GM19023 (cell line): ENCODE results near the gene GAS7.

Experiments used
- ATAC-seq: cut with Tn5 transposase; IDR thresholded peaks from one replicate; pipeline ENCODE4 v1.9.1; 2021; ENCODE audit warnings: mild to moderate bottlenecking, moderate library complexity; ENCODE audit not compliant: unreplicated experiment

Gene GAS7

DNA sequence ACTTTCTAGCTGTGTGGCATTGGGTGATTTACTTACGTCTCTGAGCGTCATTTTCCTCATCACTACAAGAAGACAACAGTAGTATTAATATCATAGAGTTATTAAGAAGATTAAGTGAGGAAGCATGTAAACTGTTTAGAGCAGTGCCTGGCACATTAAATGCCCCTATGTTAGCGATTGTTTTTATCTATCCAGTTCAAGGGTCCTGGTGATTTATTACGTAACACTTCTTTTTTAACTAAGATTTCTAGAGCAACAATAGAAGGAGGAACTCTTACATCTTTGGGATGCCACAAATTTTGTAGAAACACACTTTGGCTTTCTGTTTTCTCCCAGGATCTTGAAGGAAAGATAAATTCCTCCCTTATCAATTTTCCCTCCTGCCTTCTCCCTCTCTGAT lies 3.3 kb upstream of the GAS7 start:
- ATAC-seq, result no peak

DNA sequence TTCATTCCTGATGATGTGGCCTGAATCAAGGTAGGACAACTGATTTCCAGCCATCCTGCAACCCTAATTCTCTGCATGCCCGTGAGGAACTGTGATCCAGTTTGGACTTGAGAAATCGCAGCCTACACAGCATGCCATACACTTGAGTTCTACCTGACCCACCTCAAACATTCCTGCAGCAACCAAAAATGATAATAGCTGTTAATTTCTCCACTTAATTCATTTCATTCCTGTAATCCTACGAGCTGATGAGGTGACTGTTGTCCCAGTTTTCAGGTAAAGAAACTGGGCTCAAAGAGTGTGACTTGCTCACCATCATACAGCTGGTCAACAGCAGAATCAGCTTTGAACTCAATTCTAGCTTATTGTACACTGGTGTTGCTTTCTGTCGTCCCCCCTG lies 2.2 kb upstream of the GAS7 start:
- no peak for ATAC-seq

DNA sequence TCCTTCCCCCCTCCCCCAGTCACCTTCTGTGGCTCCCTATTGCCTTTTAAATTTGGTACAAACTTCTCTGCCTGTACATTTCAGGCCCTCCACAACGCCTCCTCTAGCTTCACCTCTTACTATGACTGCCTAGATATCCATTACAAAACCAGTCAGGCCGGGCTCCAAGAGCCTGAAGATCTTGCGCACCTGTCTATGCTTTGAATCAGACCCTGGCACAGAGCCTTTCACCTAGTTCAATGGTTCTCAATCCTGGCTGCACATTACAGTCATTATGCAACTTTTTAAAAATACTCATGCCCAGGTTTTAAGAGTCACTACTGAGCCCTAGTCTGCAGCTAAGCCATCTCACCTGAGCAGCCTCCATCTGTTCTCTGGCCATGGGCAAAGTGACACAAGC lies 1.6 kb upstream of the GAS7 start:
- ATAC-seq, result no peak

DNA sequence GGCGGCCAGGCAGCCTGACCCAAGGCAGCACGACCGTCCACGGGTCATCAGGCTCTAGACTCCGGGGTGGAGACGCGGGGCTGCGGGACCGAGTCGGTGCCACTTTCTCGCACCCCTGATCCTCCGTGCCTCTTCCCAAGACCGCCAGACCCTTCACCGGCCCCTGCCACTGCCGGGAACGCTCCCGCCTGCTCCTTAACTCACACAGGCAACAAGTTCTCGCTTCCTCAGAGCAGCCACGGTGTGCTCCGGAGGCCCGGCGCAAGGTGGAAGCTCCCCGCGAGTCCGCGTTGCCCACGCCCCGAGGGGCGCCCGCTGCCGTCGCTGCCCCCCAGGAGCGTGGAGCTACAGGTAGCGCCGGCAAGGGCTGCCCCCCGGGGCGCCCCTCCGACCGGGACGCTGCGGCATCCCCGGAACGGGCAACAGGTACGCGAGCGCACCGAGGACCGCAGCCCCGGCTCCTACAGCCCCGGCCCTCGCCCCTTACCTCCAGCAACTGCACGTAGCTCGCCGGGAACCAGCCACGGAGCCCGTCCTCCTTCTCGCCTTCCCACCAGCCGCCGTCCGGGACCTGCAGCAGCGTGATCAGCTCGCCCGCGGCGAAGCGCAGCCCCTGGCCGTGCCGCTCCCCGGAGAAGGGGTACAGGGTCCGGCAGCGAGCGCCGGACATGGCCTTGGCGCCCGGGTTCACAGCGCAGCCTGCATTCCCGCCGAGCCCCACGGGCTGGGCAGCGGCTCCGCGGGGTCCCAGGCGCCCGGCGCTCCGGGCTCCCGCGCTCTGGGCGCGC lies 491 bp downstream of the GAS7 start:
- ATAC-seq, result no peak

DNA sequence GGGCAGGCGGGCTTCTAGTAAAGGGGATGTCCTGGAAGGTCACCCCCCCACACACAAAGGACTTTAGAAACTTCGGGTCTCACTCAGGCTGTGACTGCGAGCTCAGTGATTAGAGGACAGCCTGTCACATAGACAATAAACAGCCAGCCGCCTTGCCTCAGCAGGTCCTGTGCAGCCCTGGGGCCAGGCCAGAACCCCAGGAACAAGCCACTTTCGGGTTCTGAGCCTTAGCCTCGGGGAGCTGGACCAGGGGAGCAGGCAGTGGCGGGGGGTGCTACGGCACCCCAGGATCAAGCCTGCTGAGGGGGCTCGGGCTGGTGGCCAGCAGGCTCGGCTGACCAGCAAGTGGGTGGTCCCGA lies 1.1 kb downstream of the GAS7 start:
- no peak for ATAC-seq

DNA sequence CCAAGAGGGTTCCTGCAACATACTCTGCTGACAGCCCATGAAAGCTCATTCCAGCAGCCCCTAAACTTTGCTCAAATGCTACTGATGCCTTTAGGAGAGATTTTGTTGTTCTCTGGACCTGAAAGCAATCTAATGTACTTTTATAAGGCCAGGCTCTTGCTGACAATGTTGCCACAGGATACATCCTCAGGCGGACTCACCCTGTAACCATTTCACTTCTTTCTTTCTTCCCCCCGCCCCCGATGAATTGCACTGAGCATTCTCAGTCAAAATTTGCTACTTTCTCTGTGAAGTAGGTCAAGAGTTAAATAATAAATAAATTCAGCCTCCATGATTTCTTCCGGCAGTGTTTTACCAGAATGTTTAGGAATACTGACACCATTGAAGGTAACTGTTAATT lies 1.5 kb downstream of the GAS7 start:
- no peak for ATAC-seq

DNA sequence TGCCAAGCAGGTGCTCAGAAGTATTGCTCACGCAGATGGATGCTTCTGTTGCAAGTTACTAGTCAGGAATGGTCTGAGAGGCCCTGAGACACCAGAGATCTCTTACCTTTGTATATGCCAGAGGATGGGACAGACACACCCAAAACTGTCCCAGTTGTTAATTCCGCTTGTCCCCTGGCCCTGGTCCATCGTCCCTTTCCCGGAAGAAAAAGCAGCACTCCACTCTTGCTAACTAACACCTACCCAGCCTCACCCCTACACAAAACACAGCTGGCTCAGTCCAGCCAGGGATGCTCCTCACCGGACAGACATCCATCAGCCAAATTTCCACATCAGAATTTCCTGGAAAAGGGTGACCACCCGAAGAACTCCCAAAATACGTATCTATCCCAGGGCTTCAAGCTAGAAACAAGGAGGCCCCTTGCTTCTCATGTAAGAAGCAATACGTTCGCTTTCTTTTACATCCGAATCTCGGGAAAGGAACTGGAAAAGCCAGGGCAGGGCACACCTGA lies 2.0 kb downstream of the GAS7 start:
- ATAC-seq, result no peak

DNA sequence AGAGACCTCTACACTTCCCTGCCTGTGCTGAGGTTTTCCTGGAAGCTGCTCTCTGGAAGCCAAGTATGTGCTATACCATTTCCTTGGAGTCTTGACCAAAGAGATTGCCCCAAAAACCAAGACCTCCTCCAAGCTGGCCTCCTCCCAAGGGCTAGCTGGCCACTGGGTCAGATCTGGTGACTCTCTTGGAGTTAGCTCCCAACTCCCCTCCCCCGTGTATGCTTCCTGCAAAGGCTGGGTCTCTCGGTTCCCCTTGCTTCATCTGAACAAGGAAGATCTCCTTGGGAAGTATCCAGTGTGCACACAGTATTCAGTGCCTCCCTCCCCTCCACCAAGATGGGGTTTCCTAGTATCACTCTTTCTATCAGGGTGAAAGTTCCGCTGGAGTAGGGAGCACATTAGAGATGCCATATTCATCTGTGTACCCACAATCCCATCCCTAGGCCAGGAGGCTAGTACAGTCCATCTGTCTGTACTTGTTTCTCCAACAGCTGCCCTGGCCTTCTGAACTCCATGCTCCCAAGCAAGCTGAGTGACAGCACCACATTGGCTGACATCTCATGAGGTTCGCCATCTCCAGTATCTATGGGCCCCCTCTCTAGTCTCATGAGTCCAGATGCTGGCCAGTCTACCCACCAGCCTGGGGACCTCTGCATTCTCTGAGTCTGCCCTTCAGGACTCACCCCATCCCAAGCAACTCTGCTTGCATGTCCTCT lies 3.2 kb downstream of the GAS7 start:
- no peak for ATAC-seq

DNA sequence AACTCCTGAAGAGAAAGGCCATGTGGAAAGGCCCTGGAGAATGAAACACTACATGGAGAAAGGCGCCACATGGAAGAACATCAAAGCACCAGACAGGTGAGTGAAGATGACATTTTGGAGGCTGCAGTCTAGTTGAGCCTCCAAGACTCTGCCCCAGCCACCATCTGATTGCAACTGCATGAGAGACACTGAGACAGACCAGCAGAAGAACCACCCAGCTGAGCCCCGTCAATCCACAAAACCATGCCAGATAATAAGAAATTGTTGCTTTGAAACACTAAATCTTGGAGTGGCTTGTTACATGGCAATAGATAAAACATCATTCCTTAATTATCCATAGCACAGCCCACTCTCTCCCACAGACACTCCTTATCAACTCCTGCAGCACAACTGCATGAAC lies 4.8 kb downstream of the GAS7 start:
- ATAC-seq, result no peak

DNA sequence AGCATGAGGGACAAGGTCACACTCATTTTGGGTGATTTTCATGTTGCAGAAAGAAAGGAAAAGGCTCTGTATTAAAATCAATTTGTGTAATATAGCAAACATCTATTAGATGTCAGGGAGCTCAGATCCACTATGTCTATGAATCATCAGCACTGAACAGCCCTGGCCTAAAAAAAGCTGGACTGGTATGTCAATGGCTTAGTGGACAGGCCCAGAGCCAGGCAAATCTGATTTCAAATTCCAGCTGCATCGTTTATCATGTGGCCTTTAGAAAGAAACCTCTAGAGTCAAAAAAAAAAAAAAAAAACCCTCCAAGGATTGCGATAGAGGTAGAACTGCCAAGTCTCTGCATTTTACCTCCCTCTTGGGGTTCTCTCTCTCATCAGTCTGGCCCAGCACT lies 5.4 kb downstream of the GAS7 start:
- no peak for ATAC-seq

DNA sequence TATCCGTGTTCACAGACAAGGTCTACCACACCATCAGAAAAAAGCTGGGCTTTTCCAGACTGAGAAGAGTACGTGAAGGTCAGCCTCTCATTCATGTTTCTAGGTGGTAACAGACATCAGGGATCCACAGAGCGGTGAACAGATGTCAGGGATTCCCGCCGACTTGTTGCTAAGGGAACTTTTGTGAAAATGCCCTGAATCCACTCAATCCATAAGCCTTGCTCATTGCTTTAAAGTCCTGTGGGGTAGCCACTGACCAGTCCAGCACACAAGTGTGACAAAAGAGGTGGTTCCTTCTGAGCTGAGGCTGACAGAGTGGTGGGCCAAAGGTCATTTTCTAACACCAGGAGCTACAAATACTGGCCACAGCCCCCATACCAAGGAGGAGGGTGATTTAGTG lies 5.9 kb downstream of the GAS7 start:
- ATAC-seq, result no peak

DNA sequence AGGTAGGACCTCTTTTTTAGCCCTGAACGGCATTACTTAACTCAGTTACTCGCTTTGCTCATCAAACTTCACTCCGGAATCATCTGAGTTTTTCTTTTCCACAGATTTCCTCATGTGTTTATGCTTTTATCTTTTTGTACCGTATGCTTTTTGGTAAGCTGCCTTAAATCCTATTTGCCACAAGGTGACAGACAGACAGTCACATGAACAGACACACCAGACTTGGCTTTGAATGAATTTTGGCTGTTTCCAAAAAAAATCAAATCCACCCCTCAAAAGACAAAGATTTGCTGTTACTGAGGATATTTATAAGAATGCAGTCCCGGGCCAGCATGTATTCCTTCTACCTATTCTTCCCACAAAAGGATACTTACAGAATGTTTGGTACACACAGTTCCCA lies 10.9 kb downstream of the GAS7 start:
- no peak for ATAC-seq

DNA sequence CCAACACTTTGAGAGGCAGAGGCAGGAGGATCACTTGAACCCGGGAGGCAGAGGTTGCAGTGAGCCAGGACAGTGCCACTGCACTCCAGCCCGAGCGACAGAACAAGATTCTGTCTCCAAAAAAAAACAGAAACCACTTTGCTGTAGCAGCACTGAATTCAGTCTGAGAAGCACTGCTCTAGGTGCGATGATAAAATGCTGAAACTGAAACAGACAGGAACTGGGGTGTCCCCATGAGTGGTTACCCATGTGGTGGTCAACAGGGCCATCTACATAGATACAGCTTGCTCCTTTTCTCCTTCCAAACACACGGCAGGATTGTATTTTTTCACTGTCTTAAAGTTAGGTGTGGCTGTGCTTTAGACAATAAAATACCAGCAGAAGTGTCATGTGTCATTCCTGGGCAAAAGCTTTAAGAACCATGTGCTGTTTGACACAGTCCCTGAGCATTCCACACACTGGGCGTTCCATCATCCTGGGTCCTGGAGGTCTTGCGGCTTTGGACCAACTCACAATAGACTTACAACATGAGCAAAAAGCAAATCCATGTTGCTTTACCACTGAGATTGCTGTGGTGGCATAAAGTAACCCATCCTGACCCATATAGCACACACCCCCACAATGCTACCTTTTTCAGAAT lies 11.5 kb downstream of the GAS7 start:
- ATAC-seq, result no peak

DNA sequence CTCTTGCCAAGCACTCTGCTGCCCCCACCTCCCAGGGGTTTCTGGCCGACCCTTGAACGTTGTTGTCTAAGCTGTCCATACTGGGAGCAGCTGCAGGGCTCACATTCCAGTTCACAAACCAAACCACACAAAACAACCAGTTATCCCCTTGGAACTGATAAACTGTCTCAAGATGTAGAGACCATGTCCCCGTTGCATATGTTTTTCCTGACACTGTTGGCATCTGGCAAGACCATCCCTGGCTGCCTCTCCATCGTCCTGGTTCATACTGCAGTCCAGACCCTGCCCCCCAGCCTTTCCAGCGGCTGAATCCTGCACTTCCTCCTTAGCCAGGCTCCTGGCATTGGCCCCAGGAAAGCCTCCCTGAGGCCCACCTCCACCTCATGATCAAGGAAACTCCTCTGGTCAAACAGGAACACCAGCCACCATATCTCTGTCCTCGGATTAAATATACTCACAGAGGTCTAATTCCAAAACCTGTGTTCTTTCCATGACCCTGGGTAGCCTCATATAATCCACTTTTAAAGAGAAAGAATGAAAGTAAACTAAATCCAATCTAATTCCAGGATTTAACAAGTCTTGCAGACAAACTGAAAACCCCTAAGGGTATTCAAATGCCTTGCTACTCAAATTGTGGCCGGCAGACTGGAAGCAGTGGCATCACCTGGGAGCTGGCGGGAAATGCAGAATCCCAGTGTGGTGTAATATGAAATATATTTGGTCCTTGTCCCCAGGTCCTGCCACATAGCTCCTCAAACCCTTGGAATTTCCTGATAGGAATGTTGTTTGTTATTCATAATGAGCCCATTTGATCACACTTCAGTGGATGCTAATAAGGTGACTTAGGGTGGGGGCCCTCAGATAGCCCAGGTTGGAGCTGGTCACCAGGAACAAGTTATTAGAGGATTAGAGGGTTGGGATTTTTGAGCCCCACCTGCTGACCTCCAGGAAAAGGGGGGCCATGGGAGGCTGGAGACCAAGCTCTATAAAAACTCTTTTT lies 14.2 kb downstream of the GAS7 start:
- ATAC-seq, result no peak

DNA sequence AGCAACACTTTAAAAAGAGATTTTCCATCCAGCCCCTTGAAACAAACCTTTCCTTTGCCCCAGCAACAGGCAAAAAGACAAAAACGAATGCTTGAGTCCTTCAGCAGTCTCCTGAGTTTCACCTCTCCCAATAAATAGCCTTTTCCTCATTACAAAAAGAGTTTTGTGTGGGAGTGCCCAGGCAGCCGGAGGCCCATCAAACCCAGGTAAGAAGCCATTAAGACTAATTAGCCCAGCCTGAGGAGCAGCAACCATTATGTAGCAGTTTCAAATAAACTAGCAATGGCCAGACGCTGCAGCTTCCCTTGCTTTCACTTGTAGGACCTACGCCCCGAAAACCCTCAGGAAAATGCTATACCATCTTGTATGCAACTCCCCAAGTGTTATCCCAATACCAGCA lies 15.6 kb downstream of the GAS7 start:
- no peak for ATAC-seq

DNA sequence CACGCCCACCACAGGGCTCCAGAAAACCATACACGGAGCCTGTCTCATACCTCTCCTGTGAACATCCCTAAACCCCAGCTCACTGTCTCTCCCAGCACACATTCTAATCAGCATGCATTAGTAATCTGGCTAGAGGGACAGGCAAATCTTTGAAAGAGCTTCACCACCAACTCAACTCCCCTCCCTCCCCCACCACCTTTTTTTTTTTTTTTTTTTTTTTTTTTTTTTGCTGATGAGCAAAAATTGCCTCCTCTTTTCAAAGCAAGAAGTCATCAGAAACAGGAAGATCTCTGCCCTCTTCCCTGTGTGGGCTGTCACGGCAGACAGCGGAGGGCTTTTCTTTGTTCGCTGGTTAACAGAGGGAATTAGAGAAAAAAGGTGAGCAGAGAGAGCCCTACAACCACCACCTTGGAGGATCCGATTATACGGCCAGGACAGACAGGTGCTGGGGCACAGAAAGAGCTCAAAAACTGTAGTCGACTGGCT lies 19.9 kb downstream of the GAS7 start:
- ATAC-seq, result no peak

DNA sequence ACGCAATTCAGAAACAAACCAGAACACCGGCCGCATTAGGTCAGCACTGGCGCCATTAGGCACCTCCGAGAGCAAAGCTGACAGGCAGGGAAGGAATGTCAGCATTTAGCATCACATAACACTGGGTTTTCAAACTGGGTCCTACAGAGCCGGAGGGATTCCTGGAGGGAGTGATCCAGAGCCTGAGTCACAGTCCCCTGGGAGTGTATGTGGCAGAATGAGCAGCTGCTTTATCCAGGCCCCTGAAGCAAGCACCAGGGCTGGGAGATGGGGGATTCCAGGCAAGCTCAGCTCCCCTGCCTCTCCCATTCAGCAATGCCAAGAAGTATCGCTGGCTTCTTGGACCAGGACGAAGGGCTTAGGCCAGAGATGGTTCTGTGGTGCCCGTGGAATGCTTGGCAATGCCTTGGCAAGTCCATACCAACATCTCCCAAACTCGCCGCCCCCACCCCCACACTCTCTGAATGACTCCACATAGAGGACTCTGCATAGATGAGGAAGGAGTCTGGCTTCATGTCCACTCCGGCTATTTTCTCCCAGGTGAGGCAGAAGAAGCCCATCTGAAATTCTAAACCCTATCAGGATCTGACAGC lies 20.4 kb downstream of the GAS7 start:
- no peak for ATAC-seq

DNA sequence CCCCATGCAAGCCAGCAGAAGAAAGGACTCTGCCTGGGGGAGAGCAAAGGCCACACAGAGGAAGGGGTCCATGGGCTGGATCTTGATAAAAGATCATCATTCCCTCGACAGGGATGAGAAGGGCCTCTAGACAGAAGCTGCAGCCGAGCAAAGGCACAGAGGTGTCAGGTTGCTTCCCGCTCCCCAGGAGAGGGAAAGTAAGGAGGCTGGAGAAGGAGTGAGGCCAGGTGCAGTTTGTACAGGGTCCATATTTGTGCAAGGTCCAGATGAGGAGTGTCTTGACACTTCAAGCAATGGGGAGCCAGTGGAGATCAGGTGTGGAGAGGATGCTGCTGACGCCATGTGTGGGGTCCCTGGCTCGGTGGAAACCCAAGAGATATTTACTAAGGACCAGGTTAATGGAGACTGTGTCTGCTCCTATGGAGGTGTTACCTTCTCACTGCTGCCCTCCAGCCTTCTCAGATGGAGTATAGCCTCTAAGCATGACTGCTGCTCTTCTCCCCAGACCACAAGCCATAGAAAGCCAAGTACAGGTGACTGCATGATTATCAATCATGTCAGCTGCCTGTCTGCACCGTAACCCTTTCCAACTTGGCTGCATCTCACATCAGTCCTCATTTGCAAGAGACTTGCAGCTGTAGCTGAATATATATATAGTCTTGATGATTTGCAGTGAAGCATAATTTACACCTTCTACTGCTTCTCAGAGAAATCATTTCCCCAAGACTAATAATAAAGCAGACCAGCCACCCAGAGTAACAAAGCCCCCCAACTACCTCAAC lies 21.1 kb downstream of the GAS7 start:
- ATAC-seq, result no peak

DNA sequence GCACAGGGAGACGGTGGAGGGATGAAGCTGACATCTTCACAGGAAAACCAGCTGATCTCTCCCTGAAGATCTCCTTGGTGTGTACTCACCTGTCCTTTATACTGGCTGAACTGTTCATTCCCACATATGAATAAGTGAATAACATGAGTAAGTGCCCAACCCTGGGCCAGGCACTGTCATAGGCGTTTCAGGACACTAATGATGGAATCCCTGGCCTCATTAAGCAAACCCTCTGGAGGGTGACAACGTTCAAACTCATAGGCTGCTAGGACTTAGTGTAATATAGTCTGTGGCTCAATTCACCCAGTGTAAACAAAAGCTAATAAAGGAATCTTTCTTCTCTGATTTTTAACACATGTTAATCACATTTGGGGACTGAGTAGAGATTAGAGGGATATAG lies 24.5 kb downstream of the GAS7 start:
- no peak for ATAC-seq

DNA sequence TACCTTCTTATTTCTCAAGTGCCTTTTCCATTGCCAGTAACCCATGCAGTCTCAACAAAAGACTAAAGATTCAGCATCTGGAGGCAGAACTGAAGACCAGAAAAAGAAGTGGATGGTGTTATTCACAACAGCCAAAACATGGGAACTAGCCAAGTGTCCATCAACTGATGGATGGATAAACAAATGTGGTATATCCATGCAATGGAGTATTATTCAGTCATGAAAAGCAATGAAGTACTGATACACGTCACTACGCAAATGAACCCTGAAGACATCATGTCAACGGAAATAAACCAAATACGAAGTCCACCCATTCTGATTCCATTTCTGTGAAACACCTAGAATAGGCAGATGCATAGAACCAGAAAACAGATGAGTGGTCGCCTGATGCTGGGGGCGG lies 25.6 kb downstream of the GAS7 start:
- ATAC-seq, result no peak
